PC-3 (cell line): ENCODE results near the gene RHOBTB3.

Experiments
- CTCF ChIP-seq: fragments of 300-600 bp; sonication (generic); conservative IDR thresholded peaks from 2 replicates; pipeline ENCODE4 v1.5.1; 2017; ENCODE audit warnings: antibody characterized with exemption, low read depth, mild to moderate bottlenecking, low read length
- EZH2 ChIP-seq: fragments of 300-600 bp; sonication (generic); IDR thresholded peaks from one replicate; pipeline ENCODE4 v1.6.1; 2017; ENCODE audit warnings: antibody characterized with exemption, mild to moderate bottlenecking, low read length; ENCODE audit not compliant: unreplicated experiment
- EZH2phosphoT487 ChIP-seq: fragments of 300-600 bp; sonication (generic); IDR thresholded peaks from 2 replicates; pipeline ENCODE4 v1.6.1; 2018; ENCODE audit warnings: mild to moderate bottlenecking, antibody characterized with exemption, low read length, borderline replicate concordance

- no peak for TF ChIP-seq CTCF
- no peak for TF ChIP-seq EZH2
- TF ChIP-seq EZH2phosphoT487 = no peak
These were observed 5.0 kb upstream of the RHOBTB3 start for GRCh38 chr5:95725937-95726810.
